GM18502 (cell line): ENCODE data around the gene AMZ1.
A peak's percentile ranks its signal among the peaks of the same experiment; 100 is the strongest.
"Not testable (repeated sequence)": the region's sequence is repeated elsewhere in the genome, so short reads cannot be mapped to it uniquely, and the experiment has no call there.

Source experiments
- ATAC-seq: cut with Tn5 transposase; IDR thresholded peaks from one replicate; pipeline ENCODE4 v1.9.1; 2021; ENCODE audit warnings: mild to moderate bottlenecking; ENCODE audit not compliant: unreplicated experiment, poor library complexity

The AMZ1 gene

GRCh38 chr7:2666588-2667250, 21.3 kb upstream of the AMZ1 start:
- ATAC-seq, result no peak

GRCh38 chr7:2667843-2668242, 20.2 kb upstream of the AMZ1 start:
- no peak for ATAC-seq

GRCh38 chr7:2668401-2668800, 19.6 kb upstream of the AMZ1 start:
- no peak for ATAC-seq

- ATAC-seq, result no peak
These were observed 17.8 kb upstream of the AMZ1 start for GRCh38 chr7:2670171-2670570.

GRCh38 chr7:2670720-2671391, 17.1 kb upstream of the AMZ1 start:
- ATAC-seq, result peak; percentile 80

- ATAC-seq, result not testable (repeated sequence)
These were observed 14.8 kb upstream of the AMZ1 start for GRCh38 chr7:2673214-2673613.

GRCh38 chr7:2673934-2674333, 14.1 kb upstream of the AMZ1 start:
- ATAC-seq, result no peak

- no peak for ATAC-seq
These were observed 12.7 kb upstream of the AMZ1 start for GRCh38 chr7:2675256-2675764.

GRCh38 chr7:2676576-2676975, 11.4 kb upstream of the AMZ1 start:
- ATAC-seq, result not testable (repeated sequence)

- not testable (repeated sequence) for ATAC-seq
These were observed 9.5 kb upstream of the AMZ1 start for GRCh38 chr7:2678454-2678853.

GRCh38 chr7:2679135-2680127, 8.6 kb upstream of the AMZ1 start:
- not testable (repeated sequence) for ATAC-seq

- no peak for ATAC-seq
These were observed 7.7 kb upstream of the AMZ1 start for GRCh38 chr7:2680256-2680655.

- no peak for ATAC-seq
These were observed 7.1 kb upstream of the AMZ1 start for GRCh38 chr7:2680792-2681490.

GRCh38 chr7:2681929-2682799, 5.8 kb upstream of the AMZ1 start:
- no peak for ATAC-seq

- ATAC-seq, result no peak
These were observed 3.5 kb upstream of the AMZ1 start for GRCh38 chr7:2684501-2684900.

GRCh38 chr7:2686101-2686500, 1.9 kb upstream of the AMZ1 start:
- no peak for ATAC-seq

- ATAC-seq, result no peak
These were observed 598 bp upstream of the AMZ1 start for GRCh38 chr7:2687338-2687869.

- ATAC-seq, result peak; percentile 78
These were observed 674 bp downstream of the AMZ1 start for GRCh38 chr7:2688409-2689342.
